Neuronal stem cell (in vitro differentiated cells): ENCODE results near the gene FAU.

Experiments
- DNase-seq: peaks from one replicate; pipeline ENCODE4 v3.0.0-alpha.2; 2013; ENCODE audit warnings: low spot score
- H2AFZ ChIP-seq: one replicate; pipeline ENCODE4 v1.6.1; 2013; ENCODE audit warnings: mild to moderate bottlenecking, low read length, inconsistent platforms
- H2AK5ac ChIP-seq: 2 replicates; pipeline ENCODE4 v1.6.1; 2013; ENCODE audit warnings: low read depth, mild to moderate bottlenecking, inconsistent platforms, low read length, moderate library complexity, mixed read lengths
- H2BK120ac ChIP-seq: 2 replicates; pipeline ENCODE4 v1.6.1; 2013; ENCODE audit warnings: low read depth, mild to moderate bottlenecking, inconsistent platforms, low read length, moderate library complexity, mixed read lengths
- H2BK12ac ChIP-seq: one replicate; pipeline ENCODE4 v1.6.1; 2013; ENCODE audit warnings: low read length, inconsistent platforms
- H2BK15ac ChIP-seq: 2 replicates; pipeline ENCODE4 v1.6.1; 2013; ENCODE audit warnings: mild to moderate bottlenecking, low read length, inconsistent platforms, mixed read lengths
- H2BK5ac ChIP-seq: one replicate; pipeline ENCODE4 v1.6.1; 2013; ENCODE audit warnings: inconsistent platforms, mild to moderate bottlenecking, low read length, moderate library complexity
- H3K14ac ChIP-seq: one replicate; pipeline ENCODE4 v1.6.1; 2013; ENCODE audit warnings: low read length, inconsistent platforms
- H3K18ac ChIP-seq: 2 replicates; pipeline ENCODE4 v1.6.1; 2013; ENCODE audit warnings: low read length, inconsistent platforms
- H3K23ac ChIP-seq: 2 replicates; pipeline ENCODE4 v1.6.1; 2013; ENCODE audit warnings: low read depth, mild to moderate bottlenecking, mixed read lengths, low read length, inconsistent platforms; ENCODE audit not compliant: poor library complexity
- H3K27ac ChIP-seq: replicated peaks from 3 replicates; pipeline ENCODE4 v1.5.1; 2013; ENCODE audit warnings: low read length, inconsistent platforms
- H3K27me3 ChIP-seq, 3 experiments: 2 replicates each; pipeline ENCODE4 v1.6.1; 2013; ENCODE audit warnings: low read length in 3 of 3, mild to moderate bottlenecking in 2 of 3, inconsistent platforms in 1 of 3, low read depth in 1 of 3, mixed read lengths in 1 of 3, moderate library complexity in 1 of 3; ENCODE audit not compliant: control insufficient read depth in 3 of 3, insufficient read depth in 3 of 3
- H3K36me3 ChIP-seq, 2 donors: replicated peaks in 1 of 2; 2 replicates each; pipeline ENCODE4 v1.6.1; 2013; ENCODE audit warnings: low read length in 2 of 2; ENCODE audit not compliant: control insufficient read depth in 2 of 2, insufficient read depth in 2 of 2
- H3K4ac ChIP-seq: 2 replicates; pipeline ENCODE4 v1.6.1; 2013; ENCODE audit warnings: inconsistent platforms, mild to moderate bottlenecking, low read length, moderate library complexity
- H3K4me1 ChIP-seq, 2 donors: 1 replicate in 1 of 2; 2 replicates in 1 of 2; pipeline ENCODE4 v1.6.1; 2013; ENCODE audit warnings: low read length in 2 of 2, low read depth in 1 of 2; ENCODE audit not compliant: control insufficient read depth in 2 of 2, insufficient read depth in 1 of 2
- H3K4me2 ChIP-seq: one replicate; pipeline ENCODE4 v1.6.1; 2013; ENCODE audit warnings: mild to moderate bottlenecking, low read length, inconsistent platforms; ENCODE audit not compliant: insufficient read depth, poor library complexity, severe bottlenecking
- H3K4me3 ChIP-seq, 2 donors: 2 replicates each; pipeline ENCODE4 v1.5.1; 2013; ENCODE audit warnings: low read length in 2 of 2, mild to moderate bottlenecking in 2 of 2, inconsistent platforms in 1 of 2, moderate library complexity in 1 of 2
- H3K79me1 ChIP-seq: one replicate; pipeline ENCODE4 v1.6.1; 2013; ENCODE audit warnings: low read depth, mild to moderate bottlenecking, inconsistent platforms, low read length, moderate library complexity
- H3K9ac ChIP-seq: one replicate; pipeline ENCODE4 v1.6.1; 2013; ENCODE audit warnings: mild to moderate bottlenecking, low read depth, low read length, inconsistent platforms; ENCODE audit not compliant: poor library complexity
- H3K9me3 ChIP-seq, 2 donors: replicated peaks in 1 of 2; 2 replicates each; pipeline versions ENCODE3 to v1.6.1; 2013; ENCODE audit warnings: low read length in 2 of 2, mild to moderate bottlenecking in 2 of 2, inconsistent platforms in 1 of 2, low read depth in 1 of 2, mixed read lengths in 1 of 2, moderate library complexity in 1 of 2; ENCODE audit not compliant: control insufficient read depth in 2 of 2, insufficient read depth in 1 of 2
- H4K8ac ChIP-seq: one replicate; pipeline ENCODE4 v1.6.1; 2013; ENCODE audit warnings: low read depth, mild to moderate bottlenecking, inconsistent platforms, low read length, moderate library complexity
- H4K91ac ChIP-seq: one replicate; pipeline ENCODE4 v1.6.1; 2013; ENCODE audit warnings: low read length, low read depth, mild to moderate bottlenecking, inconsistent platforms; ENCODE audit not compliant: poor library complexity
- WGBS, 2 donors: extraction: QIAGEN DNeasy Blood & Tissue Kit; methylation state at CpG; one replicate each; pipeline ENCODE4 v1.1.7; 2013; ENCODE audit warnings: missing lambda C conversion rate in 2 of 2, mixed read lengths in 1 of 2; ENCODE audit not compliant: insufficient read length in 2 of 2, insufficient replicate concordance in 1 of 2; ENCODE audit errors: extremely low coverage in 2 of 2; 5-methylcytosine and 5-hydroxymethylcytosine counted together

Gene FAU

DNA sequence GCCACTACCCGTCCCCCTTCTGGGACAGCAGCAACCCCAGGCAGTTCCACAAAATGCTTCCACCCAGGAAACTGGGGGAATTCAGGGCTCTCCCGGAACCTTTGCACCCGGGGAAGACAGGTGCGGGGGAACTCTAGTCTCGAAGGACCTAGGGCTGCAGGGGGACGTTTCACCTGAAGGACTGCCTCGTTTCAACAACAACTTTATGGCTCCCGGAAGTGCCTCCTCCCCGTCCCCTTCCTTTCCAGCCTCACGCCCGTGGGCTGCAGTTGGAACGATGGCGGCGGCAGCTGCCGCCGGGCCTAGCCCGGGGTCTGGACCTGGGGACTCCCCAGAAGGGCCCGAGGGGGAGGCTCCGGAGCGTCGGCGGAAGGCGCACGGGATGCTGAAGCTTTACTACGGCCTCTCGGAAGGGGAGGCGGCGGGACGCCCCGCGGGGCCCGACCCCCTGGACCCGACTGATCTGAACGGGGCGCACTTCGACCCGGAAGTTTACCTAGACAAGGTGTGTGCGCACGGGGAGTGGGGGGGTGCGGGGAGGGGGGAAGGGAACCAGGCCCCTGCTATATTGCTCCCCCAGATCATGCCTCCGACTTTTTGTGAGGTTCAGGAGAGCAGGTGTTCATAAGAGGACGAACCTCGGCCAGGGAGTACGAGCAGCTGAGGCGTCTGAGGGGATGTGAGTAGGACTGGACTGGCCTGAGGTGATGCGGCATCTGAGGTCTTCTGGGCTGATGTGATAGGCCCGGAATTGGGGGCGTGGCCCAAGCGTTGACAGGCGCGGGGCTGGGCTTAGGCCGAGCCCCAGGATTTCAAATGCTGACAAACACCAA, 25.7 kb downstream of the FAU start, which contains the start of gene VPS51:
VPS51 (plus strand) TSS at position 241 of the 833 bp plus-strand sequence; CDS start at position 278, 37 bp downstream.
- Histone ChIP-seq H2AK5ac (peak within 1 kb of the TSS; percentile 86), H3K9me3 (no peaks in the 10 kb centered on the region), H3K36me3 (peaks cover 2 to 9% of the 10 kb centered on the region in 2 donors), H4K91ac (no peak within 1 kb of the TSS), H3K4me1 (peaks cover 4 to 7% of the 10 kb centered on the region in 2 donors), H3K9ac (peak within 1 kb of the TSS; percentile 78), H3K4ac (no peak within 1 kb of the TSS), H2AFZ (peak within 1 kb of the TSS; percentile 97), H3K18ac (peak within 1 kb of the TSS; percentile 91), H3K4me2 (peak within 1 kb of the TSS; percentile 64), H2BK15ac (no peak within 1 kb of the TSS), H2BK120ac (peak within 1 kb of the TSS; percentile 10), H2BK12ac (no peak within 1 kb of the TSS), H3K79me1 (peaks cover 3% of the 10 kb centered on the region), H2BK5ac (peak within 1 kb of the TSS; percentile 59), H3K14ac (peak within 1 kb of the TSS; percentile 96), H3K27ac (peak within 1 kb of the TSS; percentile 63), H3K27me3 (no peaks in the 10 kb centered on the region), H3K4me3 (peak within 1 kb of the TSS; percentile 83 to 91), H4K8ac (peak within 1 kb of the TSS; percentile 33), H3K23ac (no peak within 1 kb of the TSS)
- no CpG with 5 or more reads among the region's 52 CpGs for WGBS, 2 donors
- peak; percentile 93 for DNase-seq

DNA sequence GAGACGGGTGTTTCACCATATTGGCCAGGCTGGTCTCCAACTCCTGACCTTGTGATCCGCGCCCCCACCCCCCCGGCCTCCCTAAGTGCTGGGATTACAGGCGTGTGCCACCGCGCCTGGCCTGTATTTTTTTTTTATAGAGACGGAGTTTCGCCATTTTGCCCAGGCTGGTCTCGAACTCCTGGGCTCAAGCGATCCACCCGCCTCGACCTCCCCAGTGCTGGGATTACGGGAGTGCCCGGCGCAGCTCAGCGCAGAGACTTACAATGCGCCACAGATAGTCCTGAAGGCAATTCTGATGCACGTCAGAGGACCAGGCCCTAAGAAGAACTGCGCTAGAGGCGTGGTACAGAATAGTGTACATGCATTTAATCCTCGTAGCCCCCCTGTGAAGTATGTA, 26.5 kb downstream of the FAU start:
- Histone ChIP-seq H2BK15ac (no peak overlapping the region), H3K4ac (no peak overlapping the region), H3K79me1 (peaks cover 3% of the 10 kb centered on the region), H3K9ac (no peak overlapping the region), H3K14ac (peak overlapping the region; percentile 96), H3K27ac (no peak overlapping the region), H3K36me3 (peaks cover 2 to 11% of the 10 kb centered on the region in 2 donors), H2BK12ac (no peak overlapping the region), H3K4me3 (peak overlapping the region in 1 of 2 donors; percentile 91), H4K91ac (no peak overlapping the region), H2AFZ (peak overlapping the region; percentile 97), H3K27me3 (no peaks in the 10 kb centered on the region), H2BK120ac (peak overlapping the region; percentile 10), H3K9me3 (no peaks in the 10 kb centered on the region), H3K4me1 (peaks cover 4 to 7% of the 10 kb centered on the region in 2 donors), H3K4me2 (no peak overlapping the region), H3K18ac (no peak overlapping the region), H3K23ac (no peak overlapping the region), H2BK5ac (peak overlapping the region; percentile 15), H2AK5ac (peak overlapping the region; percentile 86), H4K8ac (peak overlapping the region; percentile 33)
- no CpG with 5 or more reads among the region's 22 CpGs for WGBS, 2 donors
- DNase-seq: no peak

DNA sequence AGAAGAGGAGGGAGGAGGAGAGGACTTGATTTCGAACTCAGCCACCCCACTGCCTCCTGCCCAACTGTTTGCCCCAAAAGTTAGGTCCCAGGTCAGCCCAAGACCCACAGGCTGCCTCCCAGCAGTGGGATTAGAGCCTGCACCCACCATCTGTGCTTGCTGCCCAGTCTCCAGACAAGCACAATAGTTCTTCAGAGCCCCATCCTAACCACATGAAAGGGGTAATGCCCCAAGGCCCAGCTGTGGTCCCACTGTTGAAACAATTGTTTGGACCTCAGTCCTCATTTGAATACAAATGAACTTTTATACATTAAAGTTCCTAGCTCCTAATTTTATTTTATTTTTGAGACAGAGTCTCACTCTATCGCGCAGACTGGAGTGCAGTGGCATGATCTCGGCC, 31.3 kb downstream of the FAU start:
- Histone ChIP-seq H3K27ac (no peak overlapping the region), H2BK12ac (no peak overlapping the region), H2BK5ac (no peak overlapping the region), H4K8ac (no peak overlapping the region), H3K14ac (no peak overlapping the region), H3K18ac (no peak overlapping the region), H4K91ac (no peak overlapping the region), H3K9me3 (no peaks in the 10 kb centered on the region), H3K4me3 (no peak overlapping the region), H2AK5ac (no peak overlapping the region), H3K4ac (no peak overlapping the region), H3K4me1 (peaks cover 0 to 1% of the 10 kb centered on the region in 2 donors), H3K79me1 (no peaks in the 10 kb centered on the region), H3K36me3 (peaks cover 19 to 44% of the 10 kb centered on the region in 2 donors), H2BK15ac (no peak overlapping the region), H2AFZ (no peak overlapping the region), H3K9ac (no peak overlapping the region), H2BK120ac (no peak overlapping the region), H3K23ac (no peak overlapping the region), H3K27me3 (no peaks in the 10 kb centered on the region), H3K4me2 (no peak overlapping the region)
- no CpG with 5 or more reads among the region's 4 CpGs for WGBS, 2 donors
- DNase-seq: no peak

DNA sequence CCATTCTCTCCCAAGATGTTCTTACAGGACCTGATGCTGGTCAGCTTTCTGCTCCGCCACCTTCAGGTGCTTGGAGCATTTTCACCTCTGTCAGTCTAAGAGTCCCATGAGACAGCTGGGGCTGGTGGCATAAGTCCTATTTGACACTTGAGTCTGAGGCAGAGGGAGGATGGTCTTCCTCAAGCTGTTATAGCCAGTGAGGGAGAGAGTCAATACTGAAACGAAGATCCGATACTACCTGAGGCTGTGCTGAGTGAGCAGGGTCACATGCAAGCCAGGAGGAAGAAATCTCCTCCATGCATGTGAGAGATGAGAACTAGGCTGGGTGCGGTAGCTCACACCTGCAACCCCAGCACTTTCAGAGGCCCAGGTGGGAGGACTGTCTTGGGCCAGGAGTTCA, 32.3 kb downstream of the FAU start:
- H3K9me3 ChIP-seq: no peaks in the 10 kb centered on the region
- H3K4me2 ChIP-seq: no peak overlapping the region
- H3K27me3 ChIP-seq: no peaks in the 10 kb centered on the region
- peaks cover 21 to 52% of the 10 kb centered on the region in 2 donors for H3K36me3 ChIP-seq
- no peak overlapping the region for H2BK5ac ChIP-seq
- H4K8ac ChIP-seq: no peak overlapping the region
- H3K4ac ChIP-seq: no peak overlapping the region
- H3K23ac ChIP-seq: no peak overlapping the region
- H3K18ac ChIP-seq: no peak overlapping the region
- no peak overlapping the region for H2BK120ac ChIP-seq
- no peak for DNase-seq
- H3K4me1 ChIP-seq: peaks cover under 1 to 1% of the 10 kb centered on the region in 2 donors
- WGBS, 2 donors: no CpG with 5 or more reads among the region's 4 CpGs
- H3K14ac ChIP-seq: no peak overlapping the region
- H2AFZ ChIP-seq: no peak overlapping the region
- H4K91ac ChIP-seq: no peak overlapping the region
- no peak overlapping the region for H3K27ac ChIP-seq
- no peak overlapping the region for H2BK15ac ChIP-seq
- H2AK5ac ChIP-seq: no peak overlapping the region
- no peaks in the 10 kb centered on the region for H3K79me1 ChIP-seq
- H2BK12ac ChIP-seq: no peak overlapping the region
- H3K4me3 ChIP-seq: no peak overlapping the region
- H3K9ac ChIP-seq: no peak overlapping the region
